Effector memory CD8-positive, alpha-beta T cell (primary cell): ENCODE data around the gene KRTAP5-7.

ENCODE experiments used
- ATAC-seq: fragments of 150-1000 bp; cut with Tn5 transposase; replicated peaks from 2 replicates; pipeline ENCODE4 v1.10.0; 2021; ENCODE audit warnings: mild to moderate bottlenecking, moderate library complexity
- DNase-seq, 3 experiments: peaks; one replicate each; pipeline ENCODE4 v3.0.0; 2021
- H3K27ac Mint-ChIP-seq, 2 donors: one replicate each; pipeline ENCODE4 v1.8.0; 2022; ENCODE audit warnings: mild to moderate bottlenecking in 2 of 2, mixed read lengths in 2 of 2, moderate library complexity in 2 of 2
- H3K27me3 Mint-ChIP-seq, 2 donors: one replicate each; pipeline ENCODE4 v1.8.0; 2022; ENCODE audit warnings: mixed read lengths in 2 of 2
- H3K36me3 Mint-ChIP-seq: one replicate; pipeline ENCODE4 v1.8.0; 2022; ENCODE audit warnings: mild to moderate bottlenecking, moderate library complexity, mixed read lengths; ENCODE audit not compliant: insufficient read depth
- H3K4me1 Mint-ChIP-seq, 2 donors: one replicate each; pipeline ENCODE4 v1.8.0; 2022; ENCODE audit warnings: low read depth in 2 of 2, mixed read lengths in 2 of 2
- H3K4me3 Mint-ChIP-seq, 2 donors: one replicate each; pipeline ENCODE4 v1.8.0; 2022; ENCODE audit warnings: mild to moderate bottlenecking in 2 of 2, mixed read lengths in 2 of 2, moderate library complexity in 2 of 2
- H3K9me3 Mint-ChIP-seq, 2 donors: one replicate each; pipeline ENCODE4 v1.8.0; 2022; ENCODE audit warnings: mixed read lengths in 2 of 2

Gene KRTAP5-7

DNA sequence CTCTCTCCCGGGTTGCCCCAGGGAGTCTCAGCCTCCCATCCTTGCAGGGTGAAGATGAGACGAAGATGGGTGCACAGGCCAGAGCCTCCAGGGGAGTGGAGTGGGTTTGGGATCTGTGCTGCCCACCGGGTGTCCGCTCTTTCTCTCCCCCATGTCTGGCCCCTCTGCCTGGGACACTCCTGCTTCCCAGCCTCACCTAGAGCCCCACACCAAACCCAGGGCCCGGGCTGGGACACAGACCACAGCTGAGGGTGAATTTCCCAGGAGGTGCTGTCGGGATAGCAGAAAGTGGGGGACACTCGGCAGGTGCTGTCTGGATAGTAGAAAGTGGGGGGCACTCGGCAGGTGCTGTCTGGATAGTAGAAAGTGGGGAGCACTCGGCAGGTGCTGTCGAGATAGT is 25.0 kb upstream of the KRTAP5-7 start:
- DNase-seq = no peak
- Mint-ChIP-seq H3K36me3 (peaks cover 27% of the 10 kb centered on the region), H3K4me3 (no peak overlapping the region), H3K4me1 (no peaks in the 10 kb centered on the region), H3K27me3 (no peaks in the 10 kb centered on the region), H3K27ac (no peak overlapping the region), H3K9me3 (peaks cover 2 to 5% of the 10 kb centered on the region in 2 donors)
- no peak for ATAC-seq

GRCh38 chr11:71502871-71503435 is 24.1 kb upstream of the KRTAP5-7 start:
- Mint-ChIP-seq H3K4me1 (no peaks in the 10 kb centered on the region), H3K27me3 (no peaks in the 10 kb centered on the region), H3K4me3 (no peak overlapping the region), H3K9me3 (peaks cover 3 to 7% of the 10 kb centered on the region in 2 donors), H3K27ac (no peak overlapping the region), H3K36me3 (peaks cover 17% of the 10 kb centered on the region)
- ATAC-seq = no peak
- DNase-seq = no peak

GRCh38 chr11:71504531-71504930 is 22.5 kb upstream of the KRTAP5-7 start:
- peaks cover 14% of the 10 kb centered on the region for H3K36me3 Mint-ChIP-seq
- peaks cover 5 to 13% of the 10 kb centered on the region in 2 donors for H3K9me3 Mint-ChIP-seq
- DNase-seq = no peak
- H3K4me1 Mint-ChIP-seq = no peaks in the 10 kb centered on the region
- no peak for ATAC-seq
- H3K27ac Mint-ChIP-seq = peak overlapping the region; percentile 17 to 44
- H3K4me3 Mint-ChIP-seq = no peak overlapping the region
- no peaks in the 10 kb centered on the region for H3K27me3 Mint-ChIP-seq

DNA sequence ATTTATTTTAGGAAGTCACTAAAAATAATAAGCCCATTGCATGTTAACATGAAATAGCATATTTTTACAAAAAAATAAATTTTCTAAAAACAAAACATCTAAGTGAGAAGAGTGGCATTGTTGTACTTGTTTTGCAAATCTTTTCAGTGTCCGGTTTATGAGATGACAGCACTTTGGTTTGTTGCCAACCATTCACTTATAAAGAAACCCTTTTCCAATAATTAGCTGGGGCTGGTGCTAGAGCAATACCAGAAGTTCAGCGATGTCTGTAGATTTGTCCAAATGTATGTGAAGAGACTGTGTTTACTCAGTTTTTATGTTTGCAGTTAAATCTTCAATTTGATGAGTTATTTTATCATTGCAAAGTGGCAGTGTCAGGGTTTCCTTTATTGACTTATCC is 22.1 kb upstream of the KRTAP5-7 start:
- H3K27ac Mint-ChIP-seq = peak overlapping the region; percentile 17 to 44
- DNase-seq (no peak), ATAC-seq (no peak)
- no peaks in the 10 kb centered on the region for H3K27me3 Mint-ChIP-seq
- peaks cover 9 to 17% of the 10 kb centered on the region in 2 donors for H3K9me3 Mint-ChIP-seq
- no peaks in the 10 kb centered on the region for H3K4me1 Mint-ChIP-seq
- H3K36me3 Mint-ChIP-seq = peaks cover 10% of the 10 kb centered on the region
- H3K4me3 Mint-ChIP-seq = no peak overlapping the region

GRCh38 chr11:71505781-71506180 is 21.3 kb upstream of the KRTAP5-7 start:
- Mint-ChIP-seq H3K9me3 (peaks cover 9 to 18% of the 10 kb centered on the region in 2 donors), H3K27ac (no peak overlapping the region), H3K36me3 (peaks cover 10% of the 10 kb centered on the region), H3K27me3 (no peaks in the 10 kb centered on the region), H3K4me1 (no peaks in the 10 kb centered on the region), H3K4me3 (no peak overlapping the region)
- ATAC-seq (no peak), DNase-seq (no peak)

DNA sequence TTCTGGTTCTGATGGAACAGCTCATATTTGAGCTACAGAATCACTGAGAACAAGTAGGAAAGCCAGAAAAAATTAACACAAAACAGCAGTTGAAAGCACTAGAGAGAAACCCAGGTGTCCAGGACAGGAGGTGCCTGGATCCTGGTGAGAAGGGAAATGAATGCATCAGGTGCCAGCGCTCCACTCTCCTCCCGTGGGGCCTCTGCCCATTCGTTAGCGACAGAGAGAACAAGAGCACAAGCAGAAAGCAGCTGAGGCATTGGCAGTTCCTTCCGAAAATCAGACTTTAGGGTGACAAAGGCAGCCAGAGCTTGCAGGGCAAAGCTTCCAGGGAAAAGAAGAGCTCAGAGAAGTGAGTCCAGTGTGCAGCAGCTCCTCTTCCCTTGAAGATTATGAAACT is 20.0 kb upstream of the KRTAP5-7 start:
- Mint-ChIP-seq H3K9me3 (peaks cover 10 to 18% of the 10 kb centered on the region in 2 donors), H3K4me1 (no peaks in the 10 kb centered on the region), H3K27me3 (no peaks in the 10 kb centered on the region), H3K27ac (no peak overlapping the region), H3K36me3 (peaks cover 8% of the 10 kb centered on the region), H3K4me3 (no peak overlapping the region)
- ATAC-seq (no peak), DNase-seq (no peak)

DNA sequence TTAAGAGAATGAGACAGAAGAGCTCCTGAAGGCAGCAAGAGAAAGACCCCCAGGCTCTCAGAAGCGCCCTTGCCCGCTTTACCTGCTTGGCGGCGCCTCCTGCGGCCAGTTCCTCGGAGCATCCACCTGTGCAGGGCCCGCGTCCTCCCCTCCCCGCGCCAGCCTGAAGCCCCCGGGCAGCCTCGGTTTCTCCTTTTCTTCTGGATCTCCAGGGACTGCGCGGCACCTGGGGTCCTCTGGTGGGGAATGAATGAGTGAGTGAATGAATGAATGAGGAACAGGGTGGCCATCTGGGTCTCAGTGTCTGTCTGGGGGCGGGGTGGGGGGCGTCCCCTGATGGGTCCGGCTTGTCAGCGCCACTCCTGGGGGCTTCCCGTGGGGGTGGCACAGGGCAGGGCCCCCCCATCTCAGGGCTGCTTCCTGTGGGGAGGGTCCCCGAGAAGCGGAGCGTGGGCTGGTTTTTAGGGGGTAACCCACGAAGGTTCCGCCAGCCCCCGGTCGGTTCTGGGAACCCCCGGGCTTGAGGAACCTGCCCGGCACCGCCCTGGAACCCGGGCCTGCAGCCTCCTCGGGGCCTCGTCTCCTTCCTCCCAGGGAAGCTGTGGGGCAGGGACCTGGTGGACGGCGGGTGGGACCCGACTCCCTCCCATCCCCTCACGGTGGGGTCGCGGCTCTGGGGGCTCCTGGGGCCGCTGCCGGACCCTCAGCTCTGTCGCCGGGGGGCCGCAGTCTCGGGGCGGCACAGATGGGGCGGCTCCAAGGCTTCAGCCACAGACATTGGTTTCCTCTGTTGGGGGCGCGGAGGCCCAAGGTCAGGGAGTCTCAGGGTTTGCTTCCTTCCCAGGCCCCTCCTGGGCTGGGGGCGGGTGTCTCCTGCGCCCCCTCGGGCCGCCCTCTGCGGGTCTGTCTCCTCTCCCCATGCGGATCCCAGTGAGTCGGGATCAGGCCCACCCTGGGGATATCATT is 8.3 kb upstream of the KRTAP5-7 start:
- peaks cover 0 to 11% of the 10 kb centered on the region in 2 donors for H3K9me3 Mint-ChIP-seq
- H3K27me3 Mint-ChIP-seq = no peaks in the 10 kb centered on the region
- H3K4me3 Mint-ChIP-seq = no peak overlapping the region
- H3K4me1 Mint-ChIP-seq = no peaks in the 10 kb centered on the region
- DNase-seq (no peak), ATAC-seq (no peak)
- H3K36me3 Mint-ChIP-seq = peaks cover 5% of the 10 kb centered on the region
- H3K27ac Mint-ChIP-seq = no peak overlapping the region

DNA sequence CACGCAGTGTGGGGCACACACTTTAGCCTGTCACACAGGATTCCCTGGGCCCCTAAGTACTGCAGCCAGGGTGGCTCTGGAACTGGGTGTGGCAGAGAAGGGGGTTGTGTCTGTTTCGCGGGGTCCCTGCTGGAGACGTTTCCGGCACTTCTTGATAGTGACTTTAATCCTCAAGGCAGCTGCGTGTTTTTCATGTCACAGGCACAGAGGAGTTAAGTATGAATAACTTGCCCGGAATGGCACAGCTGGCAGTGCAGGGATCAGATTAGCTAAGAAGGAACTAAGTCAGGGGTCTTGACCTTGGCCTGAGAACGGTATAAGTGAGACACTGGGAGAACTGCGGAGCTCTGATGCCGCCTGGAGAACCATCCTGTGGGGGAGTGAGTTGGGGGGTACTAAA is 7.5 kb upstream of the KRTAP5-7 start:
- Mint-ChIP-seq H3K27me3 (no peaks in the 10 kb centered on the region), H3K4me1 (no peaks in the 10 kb centered on the region), H3K27ac (no peak overlapping the region), H3K36me3 (peaks cover 5% of the 10 kb centered on the region), H3K9me3 (peaks cover 0 to 7% of the 10 kb centered on the region in 2 donors), H3K4me3 (no peak overlapping the region)
- DNase-seq (no peak), ATAC-seq (no peak)

DNA sequence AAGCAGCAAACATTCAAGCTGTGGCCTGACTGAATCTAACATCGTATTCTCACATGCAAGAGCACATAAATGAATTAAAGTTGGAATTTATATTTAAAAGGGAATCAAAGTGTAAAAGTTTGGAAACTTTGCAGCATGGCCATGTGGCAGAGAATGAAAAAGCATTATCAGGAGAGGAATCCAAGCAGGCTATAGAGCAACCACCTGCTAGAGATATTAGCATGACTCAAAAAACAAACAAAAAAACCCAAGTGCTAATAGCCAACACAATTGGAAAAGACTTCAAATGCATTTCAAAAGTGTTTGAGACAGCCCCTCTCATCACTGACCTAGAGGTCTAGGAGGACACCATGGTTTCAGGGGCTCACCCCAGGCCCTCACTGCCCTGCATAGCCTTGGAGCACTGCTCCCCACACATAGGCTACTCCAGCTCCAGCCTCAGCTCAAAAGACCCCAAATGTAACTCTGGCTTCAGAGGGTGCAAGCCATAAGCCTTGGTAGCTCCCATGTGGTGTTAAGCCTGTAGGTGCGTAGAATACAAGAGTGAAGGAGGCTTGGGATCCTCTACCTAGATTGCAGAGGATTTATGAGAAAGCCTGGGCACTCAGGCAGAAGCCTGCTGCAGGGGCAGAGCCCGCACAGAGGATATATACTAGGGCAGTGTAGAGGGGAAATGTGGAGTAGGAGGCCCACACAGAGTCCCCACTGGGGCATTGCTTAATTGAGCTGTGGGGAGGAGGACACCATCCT is 1.7 kb upstream of the KRTAP5-7 start:
- Mint-ChIP-seq H3K27me3 (peaks cover 16 to 36% of the 10 kb centered on the region in 2 donors), H3K4me3 (no peak overlapping the region), H3K36me3 (peaks cover 2% of the 10 kb centered on the region), H3K27ac (no peak overlapping the region), H3K4me1 (no peaks in the 10 kb centered on the region), H3K9me3 (peaks cover 0 to 7% of the 10 kb centered on the region in 2 donors)
- ATAC-seq = no peak
- no peak for DNase-seq

DNA sequence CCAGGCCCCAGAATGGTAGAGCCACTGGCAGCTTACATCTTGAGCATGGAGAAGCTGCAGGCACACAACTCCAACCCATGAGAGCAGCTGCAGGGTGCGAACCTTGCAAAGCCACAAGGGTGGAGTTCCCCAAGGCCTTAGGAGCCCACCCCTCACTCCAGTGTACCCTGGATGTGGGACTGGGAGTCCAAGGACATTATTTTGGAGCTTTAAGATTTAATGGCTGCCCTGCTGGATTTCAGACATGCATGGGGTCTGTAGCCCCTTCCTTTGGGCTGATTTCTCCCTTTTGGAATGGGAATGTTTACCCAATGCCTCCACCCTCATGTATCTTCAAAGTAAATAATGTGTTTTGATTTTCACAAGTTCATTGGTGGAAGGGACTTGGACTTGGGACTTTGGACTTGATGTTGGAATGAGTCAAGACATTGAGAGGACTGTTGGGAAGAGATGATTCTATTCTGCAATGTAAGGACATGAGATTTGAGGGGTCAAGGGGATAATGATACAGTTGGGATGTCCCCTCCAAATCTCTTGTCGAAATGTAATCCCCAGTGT is 1.1 kb upstream of the KRTAP5-7 start:
- H3K27me3 Mint-ChIP-seq = peaks cover 16 to 42% of the 10 kb centered on the region in 2 donors
- no peak overlapping the region for H3K27ac Mint-ChIP-seq
- DNase-seq (no peak), ATAC-seq (no peak)
- no peaks in the 10 kb centered on the region for H3K4me1 Mint-ChIP-seq
- H3K4me3 Mint-ChIP-seq = no peak overlapping the region
- peaks cover 0 to 7% of the 10 kb centered on the region in 2 donors for H3K9me3 Mint-ChIP-seq
- H3K36me3 Mint-ChIP-seq = no peaks in the 10 kb centered on the region

- ATAC-seq = no peak
- Mint-ChIP-seq H3K27me3 (peaks cover 16 to 57% of the 10 kb centered on the region in 2 donors), H3K9me3 (no peaks in the 10 kb centered on the region), H3K4me3 (no peak overlapping the region), H3K4me1 (no peaks in the 10 kb centered on the region), H3K27ac (no peak overlapping the region), H3K36me3 (no peaks in the 10 kb centered on the region)
- no peak for DNase-seq
Measured at GRCh38 chr11:71527576-71528210, 626 bp downstream of the KRTAP5-7 start.

GRCh38 chr11:71530602-71531001 is 3.5 kb downstream of the KRTAP5-7 start:
- Mint-ChIP-seq H3K4me1 (no peaks in the 10 kb centered on the region), H3K27ac (no peak overlapping the region)
- DNase-seq = no peak

More at GRCh38 chr11:71530602-71531001, 3.5 kb downstream of the KRTAP5-7 start:
- H3K36me3 Mint-ChIP-seq = no peaks in the 10 kb centered on the region
- no peaks in the 10 kb centered on the region for H3K9me3 Mint-ChIP-seq
- H3K4me3 Mint-ChIP-seq = no peak overlapping the region
- ATAC-seq = peak; percentile 37
- H3K27me3 Mint-ChIP-seq = peaks cover 16 to 61% of the 10 kb centered on the region in 2 donors
